ENCODE results near the gene ATP2C2.

ATP2C2 gene

DNA sequence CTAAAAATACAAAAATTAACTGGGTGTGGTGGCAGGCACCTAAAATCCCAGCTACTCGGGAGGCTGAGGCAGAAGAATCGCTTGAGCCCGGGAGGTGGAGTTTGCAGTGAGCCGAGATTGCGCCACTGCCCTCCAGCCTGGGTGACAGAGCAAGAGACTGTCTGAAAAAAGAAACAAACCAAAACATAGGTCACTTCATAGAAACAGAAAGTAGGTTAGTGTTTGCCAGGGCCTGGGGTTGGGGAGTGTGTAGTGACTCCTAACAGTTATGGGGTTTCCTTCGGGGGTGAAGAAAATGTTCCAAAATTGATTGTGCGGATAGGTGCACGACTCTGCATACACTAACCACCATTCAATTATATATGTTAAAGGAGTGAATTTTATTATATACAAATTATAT is 59.2 kb downstream of the ATP2C2 start:
- Histone ChIP-seq H4K20me1 (ENCODE audit: low read depth, low read length) (no peaks in the 10 kb centered on the region), H3K4me3 (ENCODE audit: insufficient read depth, low read length, poor library complexity, severe bottlenecking) (no peak overlapping the region), H3F3A (ENCODE audit: insufficient read depth) (no peaks in the 10 kb centered on the region), H3K27ac (ENCODE audit: low read depth, low read length) (no peak overlapping the region), H3K9me3 (ENCODE audit: insufficient read depth, low read length) (no peaks in the 10 kb centered on the region), H3K36me3 (ENCODE audit: low read length) (no peaks in the 10 kb centered on the region), H3K27me3 (ENCODE audit: low read length) (no peaks in the 10 kb centered on the region), H2AFZ (ENCODE audit: low read depth, low read length, severe bottlenecking) (no peak overlapping the region), H3K9ac (ENCODE audit: low read length) (no peak overlapping the region), H3K4me2 (ENCODE audit: low read depth, low read length, poor library complexity, severe bottlenecking) (no peak overlapping the region), H3K9me2 (replicated peaks; ENCODE audit: insufficient read depth, low read length) (no peaks in the 10 kb centered on the region), H3K79me2 (ENCODE audit: insufficient read depth, low read length) (no peaks in the 10 kb centered on the region)
- TF ChIP-seq, protein P1, sequence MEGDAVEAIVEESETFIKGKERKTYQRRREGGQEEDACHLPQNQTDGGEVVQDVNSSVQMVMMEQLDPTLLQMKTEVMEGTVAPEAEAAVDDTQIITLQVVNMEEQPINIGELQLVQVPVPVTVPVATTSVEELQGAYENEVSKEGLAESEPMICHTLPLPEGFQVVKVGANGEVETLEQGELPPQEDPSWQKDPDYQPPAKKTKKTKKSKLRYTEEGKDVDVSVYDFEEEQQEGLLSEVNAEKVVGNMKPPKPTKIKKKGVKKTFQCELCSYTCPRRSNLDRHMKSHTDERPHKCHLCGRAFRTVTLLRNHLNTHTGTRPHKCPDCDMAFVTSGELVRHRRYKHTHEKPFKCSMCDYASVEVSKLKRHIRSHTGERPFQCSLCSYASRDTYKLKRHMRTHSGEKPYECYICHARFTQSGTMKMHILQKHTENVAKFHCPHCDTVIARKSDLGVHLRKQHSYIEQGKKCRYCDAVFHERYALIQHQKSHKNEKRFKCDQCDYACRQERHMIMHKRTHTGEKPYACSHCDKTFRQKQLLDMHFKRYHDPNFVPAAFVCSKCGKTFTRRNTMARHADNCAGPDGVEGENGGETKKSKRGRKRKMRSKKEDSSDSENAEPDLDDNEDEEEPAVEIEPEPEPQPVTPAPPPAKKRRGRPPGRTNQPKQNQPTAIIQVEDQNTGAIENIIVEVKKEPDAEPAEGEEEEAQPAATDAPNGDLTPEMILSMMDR (IDR thresholded peaks at IDR 0.05; ENCODE audit: insufficient read depth, low read length, poor library complexity, severe bottlenecking), result no peak
- no peak for TF ChIP-seq EZH2phosphoT487 (conservative IDR thresholded peaks at IDR 0.05; ENCODE audit: low read length)

GRCh38 chr16:84430860-84431259 is 62.5 kb downstream of the ATP2C2 start:
- Histone ChIP-seq H3K9ac (ENCODE audit: low read length) (no peak overlapping the region), H3K4me3 (ENCODE audit: insufficient read depth, low read length, poor library complexity, severe bottlenecking) (no peak overlapping the region), H3K27me3 (ENCODE audit: low read length) (no peaks in the 10 kb centered on the region), H3K36me3 (ENCODE audit: low read length) (no peaks in the 10 kb centered on the region), H3F3A (ENCODE audit: insufficient read depth) (no peaks in the 10 kb centered on the region), H2AFZ (ENCODE audit: low read depth, low read length, severe bottlenecking) (no peak overlapping the region), H3K79me2 (ENCODE audit: insufficient read depth, low read length) (no peaks in the 10 kb centered on the region), H3K4me2 (ENCODE audit: low read depth, low read length, poor library complexity, severe bottlenecking) (no peak overlapping the region), H3K9me3 (ENCODE audit: insufficient read depth, low read length) (no peaks in the 10 kb centered on the region), H3K9me2 (replicated peaks; ENCODE audit: insufficient read depth, low read length) (no peaks in the 10 kb centered on the region), H3K27ac (ENCODE audit: low read depth, low read length) (no peak overlapping the region), H4K20me1 (ENCODE audit: low read depth, low read length) (no peaks in the 10 kb centered on the region)
- TF ChIP-seq, protein P1 (IDR thresholded peaks at IDR 0.05; ENCODE audit: insufficient read depth, low read length, poor library complexity, severe bottlenecking), result no peak

DNA sequence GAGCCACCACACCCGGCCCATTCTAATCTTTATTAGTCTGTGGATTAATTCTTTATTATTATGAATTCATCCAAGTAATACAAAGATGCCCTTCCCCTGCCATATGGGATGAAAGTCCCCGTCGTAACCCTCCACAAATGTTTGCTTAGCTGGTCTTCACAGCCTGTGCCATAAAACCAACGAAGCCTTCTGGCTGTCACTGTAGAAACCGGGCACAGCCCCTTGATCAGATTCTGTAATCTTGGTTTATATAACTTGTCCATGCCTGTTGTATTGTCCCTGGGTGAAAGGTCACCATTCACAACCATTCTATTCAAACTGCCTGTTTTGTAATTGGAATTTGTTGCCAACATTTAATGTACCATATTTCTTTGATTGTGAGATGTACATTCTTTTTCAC is 66.5 kb downstream of the ATP2C2 start:
- H2AFZ ChIP-seq (ENCODE audit: low read depth, low read length, severe bottlenecking), result no peak overlapping the region
- no peaks in the 10 kb centered on the region for H3K9me2 ChIP-seq (replicated peaks; ENCODE audit: insufficient read depth, low read length)
- H3F3A ChIP-seq (ENCODE audit: insufficient read depth), result no peaks in the 10 kb centered on the region
- no peak overlapping the region for H3K27ac ChIP-seq (ENCODE audit: low read depth, low read length)
- no peaks in the 10 kb centered on the region for H3K36me3 ChIP-seq (ENCODE audit: low read length)
- no peaks in the 10 kb centered on the region for H3K79me2 ChIP-seq (ENCODE audit: insufficient read depth, low read length)
- no peaks in the 10 kb centered on the region for H3K27me3 ChIP-seq (ENCODE audit: low read length)
- H3K4me2 ChIP-seq (ENCODE audit: low read depth, low read length, poor library complexity, severe bottlenecking), result no peak overlapping the region
- TF ChIP-seq EZH2phosphoT487 (conservative IDR thresholded peaks at IDR 0.05; ENCODE audit: low read length), result no peak
- TF ChIP-seq, protein P1 (IDR thresholded peaks at IDR 0.05; ENCODE audit: insufficient read depth, low read length, poor library complexity, severe bottlenecking), result no peak
- H3K4me3 ChIP-seq (ENCODE audit: insufficient read depth, low read length, poor library complexity, severe bottlenecking), result no peak overlapping the region
- H4K20me1 ChIP-seq (ENCODE audit: low read depth, low read length), result no peaks in the 10 kb centered on the region
- H3K9ac ChIP-seq (ENCODE audit: low read length), result no peak overlapping the region
- no peaks in the 10 kb centered on the region for H3K9me3 ChIP-seq (ENCODE audit: insufficient read depth, low read length)

DNA sequence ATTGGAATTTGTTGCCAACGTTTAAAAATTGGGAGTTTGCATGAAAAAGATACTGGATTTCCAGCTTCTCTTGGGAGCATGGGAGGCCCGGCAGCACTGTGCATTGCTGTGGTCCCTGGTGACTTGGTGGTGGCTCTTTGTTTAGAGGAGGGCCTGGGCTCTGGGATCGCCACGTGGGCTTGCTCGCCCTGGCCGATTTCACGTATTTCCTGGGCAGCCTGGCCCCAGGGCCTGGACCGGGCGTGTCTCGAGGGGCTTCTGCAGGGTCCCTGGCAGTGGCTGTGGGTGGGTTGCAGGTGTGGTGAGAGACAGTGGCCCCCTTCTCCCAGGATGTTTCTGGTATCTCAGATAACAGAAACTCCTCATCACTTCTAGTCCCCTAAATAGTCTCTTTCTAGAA is 67.9 kb downstream of the ATP2C2 start:
- no peak overlapping the region for H3K27ac ChIP-seq (ENCODE audit: low read depth, low read length)
- no peak overlapping the region for H3K9ac ChIP-seq (ENCODE audit: low read length)
- H3K9me3 ChIP-seq (ENCODE audit: insufficient read depth, low read length), result no peaks in the 10 kb centered on the region
- no peaks in the 10 kb centered on the region for H3K9me2 ChIP-seq (replicated peaks; ENCODE audit: insufficient read depth, low read length)
- no peak overlapping the region for H2AFZ ChIP-seq (ENCODE audit: low read depth, low read length, severe bottlenecking)
- no peak overlapping the region for H3K4me3 ChIP-seq (ENCODE audit: insufficient read depth, low read length, poor library complexity, severe bottlenecking)
- H3K79me2 ChIP-seq (ENCODE audit: insufficient read depth, low read length), result no peaks in the 10 kb centered on the region
- H3K36me3 ChIP-seq (ENCODE audit: low read length), result no peaks in the 10 kb centered on the region
- no peaks in the 10 kb centered on the region for H3K27me3 ChIP-seq (ENCODE audit: low read length)
- TF ChIP-seq, protein P1 (IDR thresholded peaks at IDR 0.05; ENCODE audit: insufficient read depth, low read length, poor library complexity, severe bottlenecking), result no peak
- TF ChIP-seq EZH2phosphoT487 (conservative IDR thresholded peaks at IDR 0.05; ENCODE audit: low read length), result no peak
- no peaks in the 10 kb centered on the region for H4K20me1 ChIP-seq (ENCODE audit: low read depth, low read length)
- H3K4me2 ChIP-seq (ENCODE audit: low read depth, low read length, poor library complexity, severe bottlenecking), result no peak overlapping the region
- no peaks in the 10 kb centered on the region for H3F3A ChIP-seq (ENCODE audit: insufficient read depth)

All from SU-DHL-6 (cell line).